Panc1 (cell line): ENCODE measurements around the gene GRIFIN. TPM values are rescaled to one million over a fixed set of nuclear protein-coding genes. Genes with fewer than 3 reads are reported as not detected.
"Not testable (repeated sequence)": the region's sequence is repeated elsewhere in the genome, so short reads cannot be mapped to it uniquely, and the experiment has no call there.

Source experiments
- ATAC-seq: fragments of 200-7000 bp; cut with Tn5 transposase; 2 replicates; pipeline ENCODE4 v1.9.1; 2020; ENCODE audit warnings: mild to moderate bottlenecking, moderate library complexity
- BruUV-seq: library from RNA; stranded (reverse); fragments of 400-500 nt; replicated peaks from 2 replicates; lab custom pipeline; 2021; lab: Mats Ljungman, UMichigan
- CTCF ChIA-PET: fragments of 300-600 bp; sonication (Branson Sonifier 250); formaldehyde crosslinking; loops from one replicate; lab custom pipeline; 2022; ENCODE audit warnings: antibody characterized with exemption; lab: Charles Lee
- POLR2A ChIA-PET: fragments of 300-600 bp; sonication (Branson Sonifier 250); formaldehyde crosslinking; loops from one replicate; lab custom pipeline; 2022; ENCODE audit warnings: antibody characterized with exemption; lab: Charles Lee
- DNase-seq: peaks from one replicate; pipeline ENCODE4 v3.0.0-alpha.2; 2010; ENCODE audit warnings: low read depth, low spot score
- H3K27ac ChIP-seq: 2 replicates; pipeline ENCODE4 v1.5.1; 2011; ENCODE audit warnings: mild to moderate bottlenecking, low read length, inconsistent platforms
- H3K27me3 ChIP-seq: fragments of 200-500 bp; sonication (Bioruptor generic); 2 replicates; pipeline ENCODE4 v1.6.0; 2014; ENCODE audit warnings: low read length, inconsistent platforms; ENCODE audit not compliant: control insufficient read depth, insufficient read depth
- H3K36me3 ChIP-seq: fragments of 200-500 bp; sonication (Bioruptor generic); 2 replicates; pipeline ENCODE4 v1.5.1; 2014; ENCODE audit warnings: inconsistent platforms, mild to moderate bottlenecking, low read length, moderate library complexity; ENCODE audit not compliant: control insufficient read depth, insufficient read depth
- H3K4me1 ChIP-seq: 2 replicates; pipeline ENCODE4 v1.5.1; 2011; ENCODE audit warnings: inconsistent platforms, mild to moderate bottlenecking, low read length, moderate library complexity; ENCODE audit not compliant: control insufficient read depth, insufficient read depth
- H3K4me3 ChIP-seq, 2 experiments: 2 replicates each; pipeline ENCODE4 v1.5.1; 2011 to 2012; ENCODE audit warnings: low read depth in 2 of 2, low read length in 2 of 2, mild to moderate bottlenecking in 2 of 2, inconsistent platforms in 1 of 2, moderate library complexity in 1 of 2
- H3K9me3 ChIP-seq: fragments of 200-500 bp; sonication (Bioruptor generic); 2 replicates; pipeline ENCODE4 v1.5.1; 2014; ENCODE audit warnings: low read depth, mild to moderate bottlenecking, inconsistent platforms, low read length, moderate library complexity; ENCODE audit not compliant: control insufficient read depth, insufficient read depth
- CTCF ChIP-seq: fragments of 450-650 bp; IDR thresholded peaks from 2 replicates; pipeline ENCODE4 v1.5.1; 2017; ENCODE audit warnings: mild to moderate bottlenecking
- POLR2AphosphoS5 ChIP-seq: IDR thresholded peaks from 2 replicates; pipeline ENCODE4 v1.6.1; 2012; ENCODE audit warnings: mild to moderate bottlenecking, low read depth, low read length, moderate library complexity
- REST ChIP-seq, 2 experiments: IDR thresholded peaks; 2 replicates each; pipeline ENCODE4 v1.6.1; 2011 to 2012; ENCODE audit warnings: low read depth in 2 of 2, control low read depth in 1 of 2, low read length in 1 of 2, mild to moderate bottlenecking in 1 of 2, moderate library complexity in 1 of 2; ENCODE audit not compliant: insufficient read depth in 1 of 2
- SIN3A ChIP-seq: IDR thresholded peaks from 2 replicates; pipeline ENCODE4 v1.6.1; 2012; ENCODE audit warnings: low read depth, mild to moderate bottlenecking, low read length, moderate library complexity, borderline replicate concordance; ENCODE audit not compliant: insufficient read depth
- TCF7L2 ChIP-seq: IDR thresholded peaks from 2 replicates; pipeline ENCODE4 v1.6.1; 2011; ENCODE audit warnings: mild to moderate bottlenecking, low read depth, low read length, inconsistent platforms
- in situ Hi-C: cut with HindIII; loops from 2 replicates; pipeline ENCODE4 v1.10.0; 2016; ENCODE audit warnings: low sequenced_read_pairs, low pct_unique_long_range_greater_than_20kb
- intact Hi-C: fragments of 100-400 bp; cut with micrococcal nuclease; formaldehyde crosslinking; loops from one replicate; pipeline ENCODE4 v1.10.0; 2022; ENCODE audit not compliant: unreplicated experiment
- total RNA-seq: library from RNA; stranded (reverse); gene quantifications from one replicate; pipeline ENCODE4 v1.2.1, GENCODE V29; 2021; ENCODE audit not compliant: unreplicated experiment

Gene GRIFIN
- total RNA-seq, 1 experiment from 2014 or later, result not detected

- POLR2A ChIA-PET, result no interaction called here
- TF ChIP-seq CTCF (no peak), TCF7L2 (no peak), REST (IDR thresholded peaks at IDR 0.05; ENCODE audit: insufficient read depth in 1 of 2, low read depth in 2 of 2, low read length in 1 of 2) (no peak), POLR2AphosphoS5 (no peak), SIN3A (no peak)
- H3K4me1 ChIP-seq, result no peaks in the 10 kb centered on the region
- intact Hi-C loops, result no loop called here
- ATAC-seq (peak; percentile 9; the same call in 1 of the 2 replicates), DNase-seq (no peak)
- H3K36me3 ChIP-seq, result no peaks in the 10 kb centered on the region
- H3K4me3 ChIP-seq, result no peak overlapping the region
- H3K27ac ChIP-seq, result no peak overlapping the region
- BruUV-seq, result no TSS peak
- in situ Hi-C loops, result no loop called here
- H3K9me3 ChIP-seq, result no peaks in the 10 kb centered on the region
- CTCF ChIA-PET, result interaction anchor here (0.7 kb wide), 1 partner anchor 8 kb away, joined by 3 read pairs; no protein-coding TSS in a partner anchor
- H3K27me3 ChIP-seq, result no peaks in the 10 kb centered on the region
Observed at GRCh38 chr7:2460188-2460587, 16.0 kb downstream of the GRIFIN start.

- Histone ChIP-seq H3K27ac (no peak overlapping the region), H3K4me1 (no peaks in the 10 kb centered on the region), H3K36me3 (no peaks in the 10 kb centered on the region), H3K9me3 (no peaks in the 10 kb centered on the region), H3K4me3 (no peak overlapping the region), H3K27me3 (no peaks in the 10 kb centered on the region)
- no TSS peak for BruUV-seq
- POLR2A ChIA-PET, result no interaction called here
- intact Hi-C loops, result loop anchor here (10.0 kb wide), 1 partner anchor 225 kb away; the partner anchor contains the start of gene AMZ1
- DNase-seq (no peak), ATAC-seq (peak; percentile 66)
- in situ Hi-C loops, result no loop called here
- CTCF ChIA-PET, result interaction anchor here (0.7 kb wide), 1 partner anchor 9 kb away, joined by 3 read pairs; no protein-coding TSS in a partner anchor
- TF ChIP-seq CTCF (no peak), SIN3A (no peak), TCF7L2 (no peak), REST (IDR thresholded peaks at IDR 0.05; ENCODE audit: insufficient read depth in 1 of 2, low read depth in 2 of 2, low read length in 1 of 2) (no peak), POLR2AphosphoS5 (no peak)
Observed at GRCh38 chr7:2459674-2460073, 16.5 kb downstream of the GRIFIN start.

- POLR2A ChIA-PET, H3K27me3 ChIP-seq, in situ Hi-C loops, H3K4me3 ChIP-seq, BruUV-seq, H3K9me3 ChIP-seq, H3K36me3 ChIP-seq, DNase-seq, H3K27ac ChIP-seq, ATAC-seq: not testable (repeated sequence)
- H3K4me1 ChIP-seq, result peaks cover 18% of the 10 kb centered on the region
- CTCF ChIA-PET, result interaction anchor here (0.7 to 0.8 kb wide), 2 partner anchors 15 to 988 kb away, joined by 5 to 9 read pairs; no protein-coding TSS in a partner anchor
- intact Hi-C loops, result loop anchor here (10.0 kb wide), 1 partner anchor 231 kb away; the partner anchor contains the start of gene AMZ1
Observed at GRCh38 chr7:2453849-2454248, 22.3 kb downstream of the GRIFIN start.
